Coronary artery (tissue), 2 donors: Measurements from ENCODE around the gene PTPN22.
"Not testable (repeated sequence)": the region's sequence is repeated elsewhere in the genome, so short reads cannot be mapped to it uniquely, and the experiment has no call there.

Source experiments
- DNase-seq: peaks from one replicate; pipeline ENCODE4 v3.0.0-alpha.2; 2017; ENCODE audit warnings: low spot score
- H3K27ac ChIP-seq, 2 donors: fragments of 200-600 bp; sonication (generic); one replicate each; pipeline ENCODE4 v1.5.1; 2016 to 2019
- H3K4me3 ChIP-seq: fragments of 200-600 bp; sonication (generic); 2 replicates; pipeline ENCODE4 v1.5.1; 2016; ENCODE audit warnings: mild to moderate bottlenecking, moderate library complexity
- CTCF ChIP-seq: fragments of 200-600 bp; sonication (generic); IDR thresholded peaks from one replicate; pipeline ENCODE4 v1.5.1; 2019; ENCODE audit warnings: antibody characterized with exemption

PTPN22 gene

GRCh38 chr1:113859478-113860175, 11.9 kb downstream of the PTPN22 start:
- H3K27ac ChIP-seq: no peak overlapping the region
- TF ChIP-seq CTCF: no peak
- no peak overlapping the region for H3K4me3 ChIP-seq
- DNase-seq: no peak

- Histone ChIP-seq H3K27ac (no peak overlapping the region), H3K4me3 (no peak overlapping the region)
- DNase-seq: no peak
- no peak for TF ChIP-seq CTCF
Measured at GRCh38 chr1:113858982-113859381, 12.5 kb downstream of the PTPN22 start.

GRCh38 chr1:113858418-113858817, 13.1 kb downstream of the PTPN22 start:
- no peak for DNase-seq
- H3K4me3 ChIP-seq: no peak overlapping the region
- no peak overlapping the region for H3K27ac ChIP-seq
- no peak for TF ChIP-seq CTCF

- no peak for DNase-seq
- H3K4me3 ChIP-seq: no peak overlapping the region
- no peak for TF ChIP-seq CTCF
- no peak overlapping the region for H3K27ac ChIP-seq
Measured at GRCh38 chr1:113857776-113858175, 13.7 kb downstream of the PTPN22 start.

GRCh38 chr1:113856401-113856790, 15.1 kb downstream of the PTPN22 start:
- H3K27ac ChIP-seq: no peak overlapping the region
- no peak for TF ChIP-seq CTCF
- DNase-seq: no peak
- no peak overlapping the region for H3K4me3 ChIP-seq

GRCh38 chr1:113855630-113856400, 15.7 kb downstream of the PTPN22 start:
- no peak for TF ChIP-seq CTCF
- H3K27ac ChIP-seq: no peak overlapping the region
- no peak for DNase-seq
- H3K4me3 ChIP-seq: no peak overlapping the region

GRCh38 chr1:113854234-113854633, 17.3 kb downstream of the PTPN22 start:
- DNase-seq: no peak
- no peak for TF ChIP-seq CTCF
- Histone ChIP-seq H3K27ac (no peak overlapping the region), H3K4me3 (no peak overlapping the region)

- H3K27ac ChIP-seq: not testable (repeated sequence)
Measured at GRCh38 chr1:113852694-113853093, 18.8 kb downstream of the PTPN22 start.

More at GRCh38 chr1:113852694-113853093, 18.8 kb downstream of the PTPN22 start:
- not testable (repeated sequence) for DNase-seq, H3K4me3 ChIP-seq
